ENCODE results near the gene PPIL3.
"Not testable (repeated sequence)": the region's sequence is repeated elsewhere in the genome, so short reads cannot be mapped to it uniquely, and the experiment has no call there.

Gene PPIL3

GRCh38 chr2:200888704-200889625 lies at the start of gene PPIL3, which contains the start of gene NIF3L1:
PPIL3 (minus strand) TSS chr2:200889077; CDS start chr2:200887615, 1,462 bp downstream.
NIF3L1 (plus strand) TSS chr2:200889371; CDS start chr2:200891944, 2,573 bp downstream.
- peak; percentile 93 for DNase-seq

- DNase-seq, result no peak
These were observed 42.2 kb upstream of the PPIL3 start for GRCh38 chr2:200930947-200931626.

- DNase-seq, result no peak
These were observed 40.7 kb upstream of the PPIL3 start for GRCh38 chr2:200929334-200930249.

GRCh38 chr2:200922439-200922838 lies 33.6 kb upstream of the PPIL3 start:
- no peak for DNase-seq

GRCh38 chr2:200913654-200914053 lies 24.8 kb upstream of the PPIL3 start:
- no peak for DNase-seq

DNA sequence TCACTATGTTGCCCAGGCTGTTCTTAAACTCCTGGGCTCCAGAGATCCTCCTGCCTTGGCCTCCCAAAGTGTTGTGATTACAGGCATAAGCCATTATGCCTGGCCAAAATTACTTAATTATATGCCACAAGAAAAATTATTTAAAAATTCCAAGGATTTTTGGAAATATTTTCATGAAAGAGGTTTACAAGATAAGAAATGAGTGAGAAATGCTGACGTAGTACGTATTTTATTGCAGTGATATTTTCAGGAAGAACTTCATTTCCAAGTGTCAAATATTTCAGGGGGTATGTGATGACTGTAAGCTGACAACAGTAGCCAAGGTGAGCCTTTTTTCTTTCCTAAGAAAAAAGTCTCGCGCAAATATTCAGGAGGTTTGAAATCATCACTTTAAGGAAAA lies 21.1 kb upstream of the PPIL3 start:
- DNase-seq, result no peak

- peak; percentile 76 for DNase-seq
These were observed 16.9 kb upstream of the PPIL3 start for GRCh38 chr2:200905618-200906296.

DNA sequence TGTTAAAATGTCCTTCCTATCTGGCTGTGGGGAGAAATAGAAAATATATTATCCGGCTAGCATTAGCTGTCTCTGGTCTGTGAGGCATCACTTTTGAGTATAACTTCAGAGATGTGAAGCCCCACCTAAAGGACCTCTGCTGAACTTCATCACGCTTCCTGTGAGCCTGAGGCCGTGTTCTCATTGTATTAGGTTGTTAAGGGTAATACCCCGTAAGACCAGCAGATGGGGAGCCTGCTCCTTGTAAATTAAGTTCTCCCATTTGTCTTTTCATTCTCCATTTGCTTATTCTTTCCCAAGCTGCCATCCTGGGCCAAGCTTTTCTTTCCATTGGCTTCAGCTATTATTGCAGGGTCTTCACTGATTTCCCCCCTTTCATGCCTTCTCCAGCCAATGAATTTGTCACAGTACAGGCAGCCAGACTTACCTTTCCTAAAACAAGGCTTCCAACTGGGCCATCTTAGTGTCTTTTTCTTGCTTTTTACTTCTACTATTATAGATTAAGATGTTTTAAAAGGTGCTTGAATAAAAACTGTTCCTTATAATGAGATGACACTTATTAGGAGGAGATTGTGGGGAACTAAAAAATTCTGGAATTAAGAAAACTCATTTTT lies 12.7 kb upstream of the PPIL3 start:
- peak; percentile 51 for DNase-seq

GRCh38 chr2:200899482-200899881 lies 10.6 kb upstream of the PPIL3 start:
- no peak for DNase-seq

DNA sequence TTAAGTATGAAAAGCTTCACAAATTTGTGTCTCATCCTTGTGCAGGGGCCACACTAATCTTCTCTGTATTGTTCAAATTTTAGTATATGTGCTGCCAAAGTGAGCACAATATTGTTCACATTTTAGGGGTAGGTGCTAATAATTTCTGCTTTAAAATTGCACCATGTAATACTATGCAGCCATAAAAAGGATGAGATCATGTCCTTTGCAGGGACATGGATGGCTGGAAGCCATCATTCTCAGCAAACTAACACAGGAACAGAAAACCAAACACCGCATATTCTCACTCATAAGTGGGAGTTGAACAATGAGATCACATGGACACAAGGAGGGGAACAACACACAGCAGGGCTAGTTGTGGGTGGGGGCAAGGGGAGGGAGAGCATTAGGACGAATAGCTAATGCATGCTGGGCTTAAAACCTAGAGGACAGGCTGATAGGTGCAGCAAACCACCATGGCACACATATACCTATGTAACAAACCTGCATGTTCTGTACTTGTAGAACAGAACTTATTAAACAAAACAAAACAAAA lies 7.1 kb downstream of the PPIL3 start:
- DNase-seq, result not testable (repeated sequence)

GRCh38 chr2:200878289-200878880 lies 10.5 kb downstream of the PPIL3 start:
- no peak for DNase-seq

GRCh38 chr2:200877443-200877842 lies 11.4 kb downstream of the PPIL3 start:
- no peak for DNase-seq

- no peak for DNase-seq
These were observed 15.3 kb downstream of the PPIL3 start for GRCh38 chr2:200873560-200873959.

DNA sequence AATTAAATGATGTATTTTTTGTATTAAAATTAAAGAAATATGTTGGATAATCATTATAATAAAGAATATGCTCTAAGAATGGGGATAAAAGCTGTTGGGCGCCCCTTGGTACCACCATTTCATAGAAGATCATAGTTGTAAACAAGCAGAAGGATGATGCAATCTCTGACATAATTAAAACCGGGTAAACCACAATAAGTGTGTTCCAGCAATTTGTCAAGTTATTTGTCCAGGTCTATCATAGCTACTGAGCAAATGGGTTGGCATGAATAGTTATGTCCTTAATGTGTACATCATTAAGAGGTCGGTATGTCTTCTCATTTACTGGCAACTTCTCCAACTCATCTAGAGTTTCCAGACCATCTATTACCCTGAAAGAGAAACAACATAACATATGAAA lies 17.7 kb downstream of the PPIL3 start:
- DNase-seq, result no peak

- no peak for DNase-seq
These were observed 19.9 kb downstream of the PPIL3 start for GRCh38 chr2:200869014-200869413.

DNA sequence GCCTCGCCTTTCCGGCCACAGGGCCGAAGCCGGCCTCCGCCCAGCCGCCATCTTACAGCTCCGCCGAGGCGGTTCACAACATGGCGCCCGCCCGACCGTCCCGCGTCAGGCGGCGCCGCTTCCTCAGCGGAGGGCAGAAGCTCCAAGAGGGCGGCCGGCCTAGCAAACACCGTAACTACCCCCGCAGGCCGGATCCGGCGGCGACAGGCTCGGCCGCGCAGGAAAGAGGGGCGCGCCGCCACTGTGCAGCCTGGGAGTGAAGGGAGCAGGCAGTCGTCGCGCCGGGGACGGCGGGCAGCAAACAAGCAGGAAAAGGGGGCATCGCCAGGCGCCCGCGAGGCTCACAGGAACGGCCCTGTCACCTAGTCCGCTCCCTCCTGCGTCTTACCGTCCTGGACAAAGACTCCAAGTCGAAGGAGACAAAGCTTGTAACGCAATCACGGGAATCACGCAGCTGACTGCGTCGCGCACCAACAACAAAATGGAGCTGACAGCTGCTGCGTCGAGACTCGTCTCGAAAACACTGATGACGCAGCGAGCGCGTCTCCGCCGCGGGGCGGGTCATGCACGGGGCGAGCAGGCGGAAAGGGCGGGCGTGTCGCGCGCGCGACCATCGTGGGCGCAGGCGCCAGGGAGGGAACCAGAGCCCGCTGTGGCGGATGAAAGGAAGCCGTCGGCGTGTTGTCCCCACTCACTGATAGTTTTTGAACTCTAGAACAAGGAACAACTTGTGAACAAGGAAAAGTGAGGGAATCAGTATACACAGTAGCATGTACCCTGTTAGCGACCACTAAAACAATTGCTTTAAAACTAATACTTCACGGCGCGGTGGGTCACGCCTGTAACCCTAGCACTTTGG lies 24.5 kb downstream of the PPIL3 start, which contains the start of gene CLK1:
CLK1 (minus strand) TSS at position 483 of the 859 bp plus-strand sequence. CDS start 2,796 bp downstream, outside the sequence.
- peak; percentile 96 for DNase-seq

DNA sequence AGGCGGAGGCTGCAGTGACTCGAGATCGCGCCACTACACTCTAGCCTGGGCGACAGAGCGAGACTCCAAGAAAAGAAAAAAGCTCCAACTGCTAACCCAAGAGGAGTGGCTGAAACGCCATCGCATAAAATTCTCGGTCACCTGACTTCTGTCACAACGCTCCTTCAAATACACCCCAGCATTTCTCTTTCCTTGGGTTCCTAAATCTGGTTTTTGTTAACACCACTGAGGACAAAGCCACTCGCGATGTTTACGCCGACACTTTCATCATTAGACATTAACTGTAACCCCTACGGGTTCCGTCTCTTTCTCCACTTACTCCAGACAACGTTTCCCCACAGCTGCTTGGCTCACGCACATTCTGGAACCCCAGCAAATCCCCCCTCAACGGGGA lies 25.1 kb downstream of the PPIL3 start:
- no peak for DNase-seq

DNA sequence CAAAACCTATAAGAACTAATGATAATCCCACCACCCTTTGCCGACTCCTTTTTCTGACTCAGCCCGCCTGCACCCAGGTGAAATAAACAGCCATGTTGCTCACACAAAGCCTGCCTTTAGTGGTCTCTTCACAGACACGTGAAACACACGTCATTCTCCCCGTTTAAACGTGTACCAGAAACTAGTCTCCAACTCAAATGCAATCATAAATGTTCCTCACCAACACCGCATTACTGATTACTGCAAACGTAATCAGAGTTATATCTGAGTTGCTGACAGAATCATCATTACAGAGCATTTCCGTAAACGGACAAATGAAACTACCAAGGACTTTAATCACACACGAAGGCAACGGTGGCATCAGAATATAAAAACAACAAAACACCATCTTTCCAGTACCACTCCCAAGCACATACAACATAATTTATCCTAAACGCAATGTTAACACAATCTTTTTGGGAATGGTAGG lies 26.3 kb downstream of the PPIL3 start:
- peak; percentile 16 for DNase-seq

GRCh38 chr2:200861617-200862155 lies 27.2 kb downstream of the PPIL3 start:
- peak; percentile 18 for DNase-seq
